ENCODE data around the gene CAMTA1. TPM values are rescaled to one million over a fixed set of nuclear protein-coding genes. Genes with fewer than 3 reads are reported as not detected.

CAMTA1 gene
- total RNA-seq, 6 donors from 2014 or later, result 38.8 to 74.0 (median 46.1) TPM

- Histone ChIP-seq H3K4me3 (no peak overlapping the region), H3K27me3 (no peaks in the 10 kb centered on the region), H3K4me1 (no peaks in the 10 kb centered on the region), H3K9me3 (no peaks in the 10 kb centered on the region), H3K27ac (no peak overlapping the region), H3K36me3 (no peaks in the 10 kb centered on the region)
- no peak for TF ChIP-seq POLR2A (IDR thresholded peaks at IDR 0.05)
- TF ChIP-seq POLR2AphosphoS5 (IDR thresholded peaks at IDR 0.05), result no peak
- no peak for TF ChIP-seq EP300 (IDR thresholded peaks at IDR 0.05)
- no peak for TF ChIP-seq CTCF (IDR thresholded peaks at IDR 0.05)
- no peak for ATAC-seq (ENCODE audit: low FRiP score in 2 of 2)
- WGBS, 2 donors, result 88 to 96% methylated on average over 4 of the region's 4 CpGs
- no peak for DNase-seq
Observed at GRCh38 chr1:7352364-7352763, 567.1 kb downstream of the CAMTA1 start.

GRCh38 chr1:7352974-7353373, 567.7 kb downstream of the CAMTA1 start:
- Histone ChIP-seq H3K27ac (no peak overlapping the region), H3K36me3 (no peaks in the 10 kb centered on the region), H3K9me3 (no peaks in the 10 kb centered on the region), H3K27me3 (no peaks in the 10 kb centered on the region), H3K4me1 (no peaks in the 10 kb centered on the region), H3K4me3 (no peak overlapping the region)
- DNase-seq (no peak), ATAC-seq (ENCODE audit: low FRiP score in 2 of 2) (no peak)
- TF ChIP-seq EP300 (IDR thresholded peaks at IDR 0.05) (no peak), CTCF (IDR thresholded peaks at IDR 0.05) (no peak), POLR2A (IDR thresholded peaks at IDR 0.05) (no peak), POLR2AphosphoS5 (IDR thresholded peaks at IDR 0.05) (no peak)
- WGBS, 2 donors, result 72 to 80% methylated on average over 3 to 4 of the region's 4 CpGs

GRCh38 chr1:7355646-7356045, 570.4 kb downstream of the CAMTA1 start:
- WGBS, 2 donors, result 97 to 100% methylated on average over 2 of the region's 2 CpGs
- Histone ChIP-seq H3K27me3 (no peaks in the 10 kb centered on the region), H3K27ac (no peak overlapping the region), H3K9me3 (no peaks in the 10 kb centered on the region), H3K4me3 (no peak overlapping the region), H3K36me3 (no peaks in the 10 kb centered on the region), H3K4me1 (no peaks in the 10 kb centered on the region)
- DNase-seq (no peak), ATAC-seq (ENCODE audit: low FRiP score in 2 of 2) (no peak)
- TF ChIP-seq POLR2A (IDR thresholded peaks at IDR 0.05) (no peak), EP300 (IDR thresholded peaks at IDR 0.05) (no peak), CTCF (IDR thresholded peaks at IDR 0.05) (no peak), POLR2AphosphoS5 (IDR thresholded peaks at IDR 0.05) (no peak)

GRCh38 chr1:7356079-7356478, 570.8 kb downstream of the CAMTA1 start:
- TF ChIP-seq POLR2AphosphoS5 (IDR thresholded peaks at IDR 0.05) (no peak), EP300 (IDR thresholded peaks at IDR 0.05) (no peak), POLR2A (IDR thresholded peaks at IDR 0.05) (no peak), CTCF (IDR thresholded peaks at IDR 0.05) (no peak)
- Histone ChIP-seq H3K4me3 (no peak overlapping the region), H3K27ac (no peak overlapping the region), H3K9me3 (no peaks in the 10 kb centered on the region), H3K36me3 (no peaks in the 10 kb centered on the region), H3K27me3 (no peaks in the 10 kb centered on the region), H3K4me1 (no peaks in the 10 kb centered on the region)
- 68 to 81% methylated on average over 2 to 5 of the region's 5 CpGs for WGBS, 2 donors
- no peak for ATAC-seq (ENCODE audit: low FRiP score in 2 of 2)
- DNase-seq, result no peak

GRCh38 chr1:7358425-7358824, 573.2 kb downstream of the CAMTA1 start:
- H3K27ac ChIP-seq, result no peak overlapping the region
- H3K4me1 ChIP-seq, result no peaks in the 10 kb centered on the region
- H3K36me3 ChIP-seq, result no peaks in the 10 kb centered on the region
- H3K27me3 ChIP-seq, result no peaks in the 10 kb centered on the region
- no peak for ATAC-seq (ENCODE audit: low FRiP score in 2 of 2)
- 87 to 89% methylated on average over 11 of the region's 11 CpGs for WGBS, 2 donors
- H3K4me3 ChIP-seq, result no peak overlapping the region
- no peak for TF ChIP-seq EP300 (IDR thresholded peaks at IDR 0.05)
- TF ChIP-seq POLR2A (IDR thresholded peaks at IDR 0.05), result no peak
- no peak for TF ChIP-seq CTCF (IDR thresholded peaks at IDR 0.05)
- TF ChIP-seq POLR2AphosphoS5 (IDR thresholded peaks at IDR 0.05), result no peak
- DNase-seq, result no peak
- H3K9me3 ChIP-seq, result no peaks in the 10 kb centered on the region

Measured in upper lobe of left lung (tissue), 6 donors.